CD4-positive, alpha-beta memory T cell (primary cell): ENCODE measurements around the gene PCNP. TPM values are rescaled to one million over a fixed set of nuclear protein-coding genes. Genes with fewer than 3 reads are reported as not detected.
A peak's percentile ranks its signal among the peaks of the same experiment; 100 is the strongest.

Experiments used
- CTCF ChIA-PET: fragments of 350-600 bp; sonication (Branson Sonifier 250); formaldehyde crosslinking; loops from one replicate; lab custom pipeline; 2021; ENCODE audit warnings: inconsistent platforms; ENCODE audit not compliant: partially characterized antibody; lab: Charles Lee
- POLR2A ChIA-PET: fragments of 350-600 bp; sonication (Branson Sonifier 250); formaldehyde crosslinking; loops from one replicate; lab custom pipeline; 2021; ENCODE audit not compliant: partially characterized antibody; lab: Charles Lee
- DNase-seq, 5 donors: peaks; one replicate each; pipeline versions ENCODE4 v3.0.0 to v3.0.0-alpha.2; 2020 to 2022; ENCODE audit warnings: mixed read lengths in 1 of 5
- H3K27ac ChIP-seq: one replicate; pipeline ENCODE4 v1.7.0; 2013; ENCODE audit warnings: low read depth, low read length
- H3K27me3 ChIP-seq: 2 replicates; pipeline ENCODE4 v1.7.0; 2013; ENCODE audit warnings: mild to moderate bottlenecking, low read length, moderate library complexity; ENCODE audit not compliant: insufficient read depth
- H3K36me3 ChIP-seq: 2 replicates; pipeline ENCODE4 v1.7.0; 2013; ENCODE audit warnings: mild to moderate bottlenecking, low read length, moderate library complexity; ENCODE audit not compliant: insufficient read depth
- H3K4me1 ChIP-seq: 2 replicates; pipeline ENCODE4 v1.7.0; 2013; ENCODE audit warnings: mild to moderate bottlenecking, low read length, moderate library complexity; ENCODE audit not compliant: insufficient read depth
- H3K4me3 ChIP-seq, 2 donors: one replicate each; pipeline ENCODE4 v1.7.0; 2013; ENCODE audit warnings: low read length in 2 of 2, mild to moderate bottlenecking in 1 of 2
- H3K9me3 ChIP-seq, 2 donors: one replicate each; pipeline ENCODE4 v1.7.0; 2013; ENCODE audit warnings: low read length in 2 of 2, control low read depth in 1 of 2; ENCODE audit not compliant: control insufficient read depth in 1 of 2
- H3K27ac Mint-ChIP-seq, 7 donors: one replicate each; pipeline ENCODE4 v1.8.0; 2020 to 2021; ENCODE audit warnings: mixed read lengths in 7 of 7, mild to moderate bottlenecking in 6 of 7, inconsistent platforms in 3 of 7, moderate library complexity in 3 of 7
- H3K27me3 Mint-ChIP-seq, 2 donors: one replicate each; pipeline ENCODE4 v1.8.0; 2020 to 2021; ENCODE audit warnings: mixed read lengths in 2 of 2
- H3K36me3 Mint-ChIP-seq, 2 donors: one replicate each; pipeline ENCODE4 v1.8.0; 2020 to 2021; ENCODE audit warnings: mixed read lengths in 2 of 2, inconsistent platforms in 1 of 2, mild to moderate bottlenecking in 1 of 2
- H3K4me1 Mint-ChIP-seq, 4 donors: one replicate each; pipeline ENCODE4 v1.8.0; 2020 to 2021; ENCODE audit warnings: mixed read lengths in 4 of 4, mild to moderate bottlenecking in 1 of 4
- H3K4me3 Mint-ChIP-seq, 8 donors: one replicate each; pipeline ENCODE4 v1.8.0; 2020 to 2021; ENCODE audit warnings: mixed read lengths in 8 of 8, mild to moderate bottlenecking in 7 of 8, moderate library complexity in 6 of 8, inconsistent platforms in 3 of 8
- H3K9me3 Mint-ChIP-seq, 8 donors: one replicate each; pipeline ENCODE4 v1.8.0; 2020 to 2021; ENCODE audit warnings: mixed read lengths in 8 of 8, mild to moderate bottlenecking in 5 of 8, inconsistent platforms in 3 of 8, moderate library complexity in 1 of 8
- intact Hi-C: fragments of 100-400 bp; cut with micrococcal nuclease; formaldehyde crosslinking; loops from one replicate; pipeline ENCODE4 v1.15.1; 2023
- polyA plus RNA-seq, 2 donors: library from polyadenylated mRNA; unstranded; fragments of 300-500 nt; fragmentation: Illumina TruSeq; gene quantifications; one replicate each; pipeline ENCODE4 v1.2.3, GENCODE V29; 2021
- total RNA-seq, 2 experiments: library from RNA; stranded (reverse); gene quantifications; one replicate each; pipeline ENCODE4 v1.2.3, GENCODE V29; 2021

Gene PCNP
- total and polyA plus RNA-seq, 4 experiments from 2014 or later = 117 to 189 (median 163) TPM

- Histone ChIP-seq H3K4me3 (no peak overlapping the region), H3K9me3 (no peaks in the 10 kb centered on the region), H3K27ac (no peak overlapping the region), H3K4me1 (peaks cover 4% of the 10 kb centered on the region), H3K27me3 (no peaks in the 10 kb centered on the region), H3K36me3 (no peaks in the 10 kb centered on the region)
- ChIA-PET CTCF (interaction anchor here (0.6 to 1.6 kb wide), 2 partner anchors 14 to 246 kb away, joined by 3 to 5 read pairs; no protein-coding TSS in a partner anchor), POLR2A (no interaction called here)
- H3K4me3 Mint-ChIP-seq = no peak overlapping the region
- intact Hi-C loops = no loop called here
- H3K4me1 Mint-ChIP-seq = peaks cover 2 to 7% (median 4%) of the 10 kb centered on the region in 4 donors
- H3K9me3 Mint-ChIP-seq = no peaks in the 10 kb centered on the region
- H3K36me3 Mint-ChIP-seq = peaks cover 0 to 2% of the 10 kb centered on the region in 2 donors
- H3K27me3 Mint-ChIP-seq = peaks cover 4 to 7% of the 10 kb centered on the region in 2 donors
- no peak for DNase-seq
- H3K27ac Mint-ChIP-seq = no peak overlapping the region
These were observed 17.9 kb upstream of the PCNP start for GRCh38 chr3:101556064-101556463.

GRCh38 chr3:101561630-101562328 is 12.2 kb upstream of the PCNP start, which contains the start of gene TRMT10C:
Gene TRMT10C, plus strand, starts transcription at chr3:101561868. Its CDS starts 2,914 bp downstream, at chr3:101564782.
- Histone ChIP-seq H3K4me3 (peak within 1 kb of the TSS; percentile 95 to 100), H3K36me3 (peaks cover 18% of the 10 kb centered on the region), H3K4me1 (peaks cover 22% of the 10 kb centered on the region), H3K27me3 (no peaks in the 10 kb centered on the region), H3K27ac (peak within 1 kb of the TSS; percentile 79), H3K9me3 (no peaks in the 10 kb centered on the region)
- Mint-ChIP-seq H3K27me3 (peaks cover 4% of the 10 kb centered on the region in 2 donors), H3K36me3 (peaks cover 27 to 43% of the 10 kb centered on the region in 2 donors), H3K4me1 (peaks cover 13 to 41% (median 30%) of the 10 kb centered on the region in 4 donors), H3K4me3 (peak within 1 kb of the TSS; percentile 97 to 100 (median 99)), H3K27ac (peak within 1 kb of the TSS; percentile 95 to 99 (median 99)), H3K9me3 (no peaks in the 10 kb centered on the region)
- intact Hi-C loops = loop anchor here (1.0 kb wide), 2 partner anchors 13 to 48 kb away; partner anchors contain the start of genes PCNP and SENP7
- ChIA-PET CTCF (interaction anchor here (0.8 to 1.8 kb wide), 5 partner anchors 9 to 180 kb away, joined by 3 to 7 read pairs (median 3); partner anchors contain the start of genes PCNP and SENP7), POLR2A (interaction anchor here (0.9 to 4.7 kb wide), 14 partner anchors 9 to 217 kb away, joined by 4 to 56 read pairs (median 8); partner anchors contain the start of genes NXPE3, PCNP, SENP7 and ZBTB11)
- peak; percentile 91 to 95 (median 93) for DNase-seq

DNA sequence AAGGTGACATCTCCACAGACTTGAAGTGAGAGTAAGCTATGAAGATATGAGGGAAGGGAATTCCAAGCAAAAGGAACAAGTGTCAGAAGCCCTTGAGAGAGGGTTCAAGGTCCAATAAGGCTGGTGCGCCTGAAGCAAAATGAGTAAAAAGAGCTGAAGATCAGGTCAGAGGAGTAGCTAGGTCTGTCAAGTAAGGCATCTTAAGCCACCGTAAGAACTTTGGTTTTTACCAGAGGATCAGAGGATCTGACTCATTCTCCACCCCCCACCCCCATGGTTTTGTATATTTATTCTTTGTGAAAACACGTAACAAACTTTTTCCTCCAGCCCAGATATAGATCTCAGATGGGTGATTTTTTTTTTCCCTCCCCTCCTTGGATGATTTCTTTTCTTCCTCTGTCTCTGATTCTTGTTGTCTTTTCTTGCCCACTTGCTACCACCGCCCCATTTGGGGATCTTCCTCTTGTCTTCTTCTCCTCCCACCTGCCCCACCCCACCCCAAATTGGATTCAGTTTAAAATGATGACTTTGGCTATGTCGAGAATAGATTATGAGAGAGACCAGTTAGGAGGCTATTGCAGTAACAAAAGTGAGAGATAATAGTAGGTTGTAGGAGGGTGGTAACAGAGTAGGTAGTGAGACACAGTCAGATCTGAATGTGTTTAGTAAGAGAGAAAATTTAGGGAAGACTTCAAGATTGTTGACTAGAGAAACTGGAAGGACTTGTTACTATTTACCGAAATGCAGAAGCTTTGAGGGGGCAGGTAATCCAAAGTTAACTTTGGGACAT is 6.3 kb upstream of the PCNP start:
- Mint-ChIP-seq H3K27ac (peak overlapping the region in 4 of 7 donors; percentile 34 to 75 (median 52)), H3K36me3 (peaks cover 34 to 37% of the 10 kb centered on the region in 2 donors), H3K9me3 (no peaks in the 10 kb centered on the region), H3K27me3 (no peaks in the 10 kb centered on the region), H3K4me3 (no peak overlapping the region), H3K4me1 (peaks cover 38 to 58% (median 44%) of the 10 kb centered on the region in 4 donors)
- Histone ChIP-seq H3K4me3 (no peak overlapping the region), H3K27me3 (no peaks in the 10 kb centered on the region), H3K27ac (no peak overlapping the region), H3K4me1 (peaks cover 36% of the 10 kb centered on the region), H3K9me3 (no peaks in the 10 kb centered on the region), H3K36me3 (peaks cover 25% of the 10 kb centered on the region)
- intact Hi-C loops = no loop called here
- POLR2A ChIA-PET = interaction anchor here (1.6 kb wide), 1 partner anchor 110 kb away, joined by 4 read pairs; the partner anchor contains the start of gene ZBTB11
- DNase-seq = no peak
- CTCF ChIA-PET = no interaction called here

DNA sequence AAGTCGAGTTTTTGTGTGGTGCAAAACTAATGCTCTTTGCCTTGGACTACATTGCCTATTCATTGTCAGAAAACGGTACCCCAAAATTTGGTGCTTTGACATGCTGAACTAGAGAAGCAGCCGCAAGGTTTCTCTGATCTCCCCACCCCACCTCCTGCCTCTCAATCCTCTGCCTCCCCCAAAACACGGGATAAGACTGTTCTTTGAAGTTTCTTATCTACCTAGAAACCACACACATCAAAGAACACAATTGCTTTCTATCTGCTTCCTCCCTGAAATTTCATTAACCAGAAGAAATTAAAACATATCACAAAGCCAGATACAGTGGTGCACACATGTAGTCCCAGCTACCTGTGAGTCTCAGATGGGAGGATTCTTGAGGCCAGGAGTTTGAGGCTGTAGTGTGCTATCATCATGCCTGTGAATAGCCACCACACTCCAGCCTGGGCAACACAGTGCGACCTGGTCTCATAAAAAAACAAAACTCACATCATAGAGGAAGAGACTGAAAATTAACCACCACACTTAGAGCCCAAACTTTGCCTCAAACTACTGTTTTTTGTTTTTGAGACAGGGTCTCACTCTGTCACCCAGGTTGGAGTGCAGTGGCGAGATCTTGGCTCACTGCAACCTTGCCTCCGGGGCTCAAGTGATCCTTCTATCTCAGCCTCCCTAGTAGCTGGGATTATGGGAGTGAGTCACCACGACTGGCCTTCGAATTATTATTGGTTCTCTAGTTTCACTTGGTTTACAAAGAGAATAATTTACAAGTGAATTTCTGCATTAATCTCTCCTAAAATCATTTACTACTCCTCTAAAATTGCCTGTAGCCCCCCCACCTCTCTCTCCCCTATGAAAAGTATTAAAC is 2.7 kb upstream of the PCNP start:
- no peak overlapping the region for H3K4me3 ChIP-seq
- Mint-ChIP-seq H3K4me3 (peak overlapping the region; percentile 28 to 82 (median 54)), H3K36me3 (peaks cover 16 to 29% of the 10 kb centered on the region in 2 donors), H3K9me3 (peaks cover 0 to 2% (median 0%) of the 10 kb centered on the region in 8 donors), H3K4me1 (peaks cover 45 to 62% (median 54%) of the 10 kb centered on the region in 4 donors), H3K27ac (peak overlapping the region; percentile 37 to 88 (median 74)), H3K27me3 (no peaks in the 10 kb centered on the region)
- ChIA-PET CTCF (interaction anchor here (0.6 to 4.0 kb wide), 6 partner anchors 10 to 105 kb away, joined by 3 to 28 read pairs (median 6); partner anchors contain the start of genes TRMT10C and ZBTB11), POLR2A (interaction anchor here (0.8 to 4.0 kb wide), 9 partner anchors 10 to 189 kb away, joined by 3 to 60 read pairs (median 4); partner anchors contain the start of genes RPL24 and TRMT10C)
- intact Hi-C loops = loop anchor here (5.0 to 10.0 kb wide), 3 partner anchors 189 to 496 kb away; no protein-coding TSS in a partner anchor
- peak overlapping the region; percentile 7 for H3K27ac ChIP-seq
- DNase-seq = peak; percentile 43 to 61 (median 51)
- no peaks in the 10 kb centered on the region for H3K9me3 ChIP-seq
- H3K36me3 ChIP-seq = peaks cover 8% of the 10 kb centered on the region
- H3K27me3 ChIP-seq = no peaks in the 10 kb centered on the region
- peaks cover 43% of the 10 kb centered on the region for H3K4me1 ChIP-seq

- intact Hi-C loops = loop anchor here (1.0 to 10.0 kb wide), 10 partner anchors 13 to 1758 kb away; partner anchors contain the start of genes CEP97, CMSS1, RPL24 and SENP7
- Mint-ChIP-seq H3K4me1 (peaks cover 49 to 80% (median 64%) of the 10 kb centered on the region in 4 donors), H3K4me3 (peak overlapping the region; percentile 92 to 99 (median 97)), H3K9me3 (peaks cover 0 to 2% (median 0%) of the 10 kb centered on the region in 8 donors), H3K36me3 (peaks cover 7 to 39% of the 10 kb centered on the region in 2 donors), H3K27me3 (no peaks in the 10 kb centered on the region), H3K27ac (peak overlapping the region; percentile 95 to 100 (median 99))
- ChIA-PET POLR2A (interaction anchor here (0.5 to 4.0 kb wide), 27 partner anchors 11 to 1314 kb away, joined by 3 to 70 read pairs (median 5); partner anchors contain the start of genes NFKBIZ, NXPE3, RPL24 and SENP7), CTCF (interaction anchor here (0.9 to 4.0 kb wide), 16 partner anchors 10 to 204 kb away, joined by 3 to 28 read pairs (median 5); partner anchors contain the start of genes NXPE3, RPL24, TRMT10C and ZBTB11)
- H3K9me3 ChIP-seq = no peaks in the 10 kb centered on the region
- peak overlapping the region; percentile 98 for H3K27ac ChIP-seq
- peaks cover 72% of the 10 kb centered on the region for H3K4me1 ChIP-seq
- peaks cover 7% of the 10 kb centered on the region for H3K36me3 ChIP-seq
- H3K27me3 ChIP-seq = no peaks in the 10 kb centered on the region
- peak overlapping the region; percentile 72 to 91 for H3K4me3 ChIP-seq
- DNase-seq = peak in 1 of 5 donors; percentile 73
These were observed 570 bp downstream of the PCNP start for GRCh38 chr3:101574388-101575112.
